ENCODE data around the gene MOGAT1. TPM values are rescaled to one million over a fixed set of nuclear protein-coding genes. Genes with fewer than 3 reads are reported as not detected.

Gene MOGAT1
- total and polyA plus RNA-seq, 2 of the 4 experiments (the other 2 are of a cell fraction): not detected

DNA sequence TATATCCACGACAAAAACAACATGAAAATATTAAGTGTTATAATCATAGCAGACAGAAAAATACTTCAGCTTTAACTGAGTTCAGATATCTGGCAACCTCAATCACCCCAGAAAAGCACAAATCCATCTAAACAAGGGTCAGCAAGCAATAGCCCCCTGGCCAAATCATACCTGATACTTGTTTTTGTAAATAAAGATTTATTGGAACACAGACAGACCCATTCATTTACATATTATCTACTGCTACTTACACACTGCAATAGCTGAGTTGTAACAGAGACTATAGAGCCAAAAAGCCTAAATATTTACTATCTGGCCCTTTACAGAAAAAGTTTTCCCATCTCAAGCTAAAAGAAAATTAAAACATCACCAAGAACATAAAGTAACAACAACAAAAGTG, 28.3 kb upstream of the MOGAT1 start:
- Histone ChIP-seq H2AFZ (replicated peaks; ENCODE audit: low read length, poor library complexity) (no peak overlapping the region), H2BK5ac (ENCODE audit: low read depth, low read length, poor library complexity, severe bottlenecking) (no peak overlapping the region), H3K56ac (ENCODE audit: extremely low read depth, insufficient read depth, low read length) (no peak overlapping the region), H2AK5ac (ENCODE audit: low read depth, low read length) (no peak overlapping the region), H3K27me3 (ENCODE audit: control insufficient read depth, insufficient read depth, low read length) (no peaks in the 10 kb centered on the region), H2BK120ac (ENCODE audit: low read depth, low read length) (no peak overlapping the region), H4K8ac (ENCODE audit: low read depth in 2 of 2, low read length in 2 of 2) (no peak overlapping the region), H3K36me3 (ENCODE audit: control insufficient read depth, insufficient read depth, low read length) (peaks cover 17% of the 10 kb centered on the region), H2BK15ac (ENCODE audit: low read depth, low read length) (no peak overlapping the region), H4K5ac (ENCODE audit: low read depth, low read length) (no peak overlapping the region), H3K14ac (replicated peaks; ENCODE audit: low read depth, low read length) (no peak overlapping the region), H3K4ac (ENCODE audit: low read depth, low read length) (no peak overlapping the region), H3K23ac (ENCODE audit: low read depth, low read length) (no peak overlapping the region), H2AK9ac (replicated peaks; ENCODE audit: low read depth, low read length, poor library complexity) (no peak overlapping the region), H3K18ac (ENCODE audit: low read depth, low read length) (no peak overlapping the region), H3K4me2 (ENCODE audit: low read depth, low read length) (no peak overlapping the region), H3K9me3 (ENCODE audit: control insufficient read depth, insufficient read depth, low read length) (no peaks in the 10 kb centered on the region), H4K20me1 (ENCODE audit: insufficient read depth, low read length) (no peaks in the 10 kb centered on the region), H3K9me1 (ENCODE audit: insufficient read depth, low read length) (no peaks in the 10 kb centered on the region; the same call in 1 of the 2 replicates), H3K79me1 (ENCODE audit: low read depth in 1 of 2, low read length in 2 of 2) (peaks cover 0 to 3% of the 10 kb centered on the region in 2 experiments; a peak in 2 of 4 replicates), H3K4me1 (ENCODE audit: control insufficient read depth, insufficient read depth, low read length) (0 out of 2 replicates have a peak, but pooled peaks cover 2% of the 10 kb centered on the region), H3K27ac (ENCODE audit: insufficient read depth, low read length) (no peak overlapping the region), H3K9ac (ENCODE audit: low read depth, low read length) (no peak overlapping the region), H4K91ac (ENCODE audit: insufficient read depth, low read depth, low read length) (no peak overlapping the region), H3K4me3 (ENCODE audit: insufficient read depth, low read depth, low read length) (no peak overlapping the region), H2BK20ac (ENCODE audit: low read depth, low read length) (no peak overlapping the region)
- ChIA-PET CTCF (no interaction called here), POLR2A (ENCODE audit: unreplicated experiment) (no interaction called here)
- dilution Hi-C loops (cut with HindIII; ENCODE audit: low sequenced_read_pairs, unreplicated experiment): no loop called here
- in situ Hi-C loops (cut with MboI; ENCODE audit: low sequenced_read_pairs): no loop called here
- intact Hi-C loops (cut with micrococcal nuclease): no loop called here
- DNase-seq: no peak
- BruUV-seq (replicated peaks): no TSS peak
- WGBS, 2 experiments (ENCODE audit: extremely low coverage in 2 of 2, insufficient read length in 1 of 2): no CpG with 5 or more reads among the region's 1 CpG
- ATAC-seq (ENCODE audit: low read depth): no peak
- TF ChIP-seq POLR2A (IDR thresholded peaks at IDR 0.05; ENCODE audit: low read depth, low read length) (no peak), RCOR1 (IDR thresholded peaks at IDR 0.05; ENCODE audit: insufficient replicate concordance, low read length) (no peak), FOS (IDR thresholded peaks at IDR 0.05; ENCODE audit: low read depth, low read length) (no peak), CEBPB (IDR thresholded peaks at IDR 0.05; ENCODE audit: low read depth, low read length) (no peak), BHLHE40 (IDR thresholded peaks at IDR 0.05; ENCODE audit: low read depth, low read length) (no peak), RAD21 (IDR thresholded peaks at IDR 0.05; ENCODE audit: low read length) (no peak), MAZ (IDR thresholded peaks at IDR 0.05; ENCODE audit: borderline replicate concordance, low read depth, low read length) (no peak), CHD1 (IDR thresholded peaks at IDR 0.05; ENCODE audit: low read depth, low read length) (no peak), ELK1 (IDR thresholded peaks at IDR 0.05; ENCODE audit: borderline replicate concordance, low read depth, low read length) (no peak), SMC3 (IDR thresholded peaks at IDR 0.05; ENCODE audit: low read depth, low read length) (no peak), RFX5 (IDR thresholded peaks at IDR 0.05; ENCODE audit: low read depth, low read length) (no peak), MAFK (IDR thresholded peaks at IDR 0.05; ENCODE audit: low read depth, low read length) (no peak), NFE2L2 (IDR thresholded peaks at IDR 0.05; ENCODE audit: low read depth, low read length) (no peak), MXI1 (IDR thresholded peaks at IDR 0.05; ENCODE audit: borderline replicate concordance, low read depth, low read length) (no peak)
- TF ChIP-seq, protein P1, sequence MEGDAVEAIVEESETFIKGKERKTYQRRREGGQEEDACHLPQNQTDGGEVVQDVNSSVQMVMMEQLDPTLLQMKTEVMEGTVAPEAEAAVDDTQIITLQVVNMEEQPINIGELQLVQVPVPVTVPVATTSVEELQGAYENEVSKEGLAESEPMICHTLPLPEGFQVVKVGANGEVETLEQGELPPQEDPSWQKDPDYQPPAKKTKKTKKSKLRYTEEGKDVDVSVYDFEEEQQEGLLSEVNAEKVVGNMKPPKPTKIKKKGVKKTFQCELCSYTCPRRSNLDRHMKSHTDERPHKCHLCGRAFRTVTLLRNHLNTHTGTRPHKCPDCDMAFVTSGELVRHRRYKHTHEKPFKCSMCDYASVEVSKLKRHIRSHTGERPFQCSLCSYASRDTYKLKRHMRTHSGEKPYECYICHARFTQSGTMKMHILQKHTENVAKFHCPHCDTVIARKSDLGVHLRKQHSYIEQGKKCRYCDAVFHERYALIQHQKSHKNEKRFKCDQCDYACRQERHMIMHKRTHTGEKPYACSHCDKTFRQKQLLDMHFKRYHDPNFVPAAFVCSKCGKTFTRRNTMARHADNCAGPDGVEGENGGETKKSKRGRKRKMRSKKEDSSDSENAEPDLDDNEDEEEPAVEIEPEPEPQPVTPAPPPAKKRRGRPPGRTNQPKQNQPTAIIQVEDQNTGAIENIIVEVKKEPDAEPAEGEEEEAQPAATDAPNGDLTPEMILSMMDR (conservative IDR thresholded peaks at IDR 0.05; ENCODE audit: low read depth, low read length): no peak
